ENCODE measurements around the gene FGD4. TPM values are rescaled to one million over a fixed set of nuclear protein-coding genes. Genes with fewer than 3 reads are reported as not detected.

The FGD4 gene
- total RNA-seq, 1 donor from 2014 or later: 1.8 TPM

DNA sequence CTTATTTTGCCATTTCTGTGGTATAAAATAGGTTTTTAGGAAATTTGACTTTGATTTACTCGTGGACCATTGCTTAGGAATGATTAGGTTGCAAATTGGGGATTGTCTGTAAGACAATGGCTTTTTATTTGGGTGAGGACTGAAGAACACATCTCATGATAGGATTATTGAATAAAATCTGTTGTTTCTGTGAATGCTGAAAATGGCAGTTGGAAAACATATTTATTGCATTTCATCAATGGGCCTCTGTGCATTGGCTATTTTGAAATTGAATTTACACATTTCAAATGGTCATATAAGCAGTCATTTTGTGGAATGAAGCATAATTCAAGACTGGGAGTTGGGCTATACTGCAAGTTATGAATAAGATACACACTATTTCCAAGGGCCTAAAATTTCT, 46.0 kb downstream of the FGD4 start:
- ChIA-PET POLR2A (no interaction called here), CTCF (no interaction called here)
- Mint-ChIP-seq H3K36me3 (ENCODE audit: low read depth) (no peaks in the 10 kb centered on the region), H3K4me3 (no peak overlapping the region), H3K27ac (no peak overlapping the region), H3K9me3 (no peaks in the 10 kb centered on the region), H3K27me3 (no peaks in the 10 kb centered on the region), H3K4me1 (no peaks in the 10 kb centered on the region)
- intact Hi-C loops (cut with micrococcal nuclease): no loop called here
- no peak for ATAC-seq (ENCODE audit: low read depth)
- TF ChIP-seq, protein P1, sequence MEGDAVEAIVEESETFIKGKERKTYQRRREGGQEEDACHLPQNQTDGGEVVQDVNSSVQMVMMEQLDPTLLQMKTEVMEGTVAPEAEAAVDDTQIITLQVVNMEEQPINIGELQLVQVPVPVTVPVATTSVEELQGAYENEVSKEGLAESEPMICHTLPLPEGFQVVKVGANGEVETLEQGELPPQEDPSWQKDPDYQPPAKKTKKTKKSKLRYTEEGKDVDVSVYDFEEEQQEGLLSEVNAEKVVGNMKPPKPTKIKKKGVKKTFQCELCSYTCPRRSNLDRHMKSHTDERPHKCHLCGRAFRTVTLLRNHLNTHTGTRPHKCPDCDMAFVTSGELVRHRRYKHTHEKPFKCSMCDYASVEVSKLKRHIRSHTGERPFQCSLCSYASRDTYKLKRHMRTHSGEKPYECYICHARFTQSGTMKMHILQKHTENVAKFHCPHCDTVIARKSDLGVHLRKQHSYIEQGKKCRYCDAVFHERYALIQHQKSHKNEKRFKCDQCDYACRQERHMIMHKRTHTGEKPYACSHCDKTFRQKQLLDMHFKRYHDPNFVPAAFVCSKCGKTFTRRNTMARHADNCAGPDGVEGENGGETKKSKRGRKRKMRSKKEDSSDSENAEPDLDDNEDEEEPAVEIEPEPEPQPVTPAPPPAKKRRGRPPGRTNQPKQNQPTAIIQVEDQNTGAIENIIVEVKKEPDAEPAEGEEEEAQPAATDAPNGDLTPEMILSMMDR (IDR thresholded peaks at IDR 0.05): no peak
- DNase-seq: no peak

DNA sequence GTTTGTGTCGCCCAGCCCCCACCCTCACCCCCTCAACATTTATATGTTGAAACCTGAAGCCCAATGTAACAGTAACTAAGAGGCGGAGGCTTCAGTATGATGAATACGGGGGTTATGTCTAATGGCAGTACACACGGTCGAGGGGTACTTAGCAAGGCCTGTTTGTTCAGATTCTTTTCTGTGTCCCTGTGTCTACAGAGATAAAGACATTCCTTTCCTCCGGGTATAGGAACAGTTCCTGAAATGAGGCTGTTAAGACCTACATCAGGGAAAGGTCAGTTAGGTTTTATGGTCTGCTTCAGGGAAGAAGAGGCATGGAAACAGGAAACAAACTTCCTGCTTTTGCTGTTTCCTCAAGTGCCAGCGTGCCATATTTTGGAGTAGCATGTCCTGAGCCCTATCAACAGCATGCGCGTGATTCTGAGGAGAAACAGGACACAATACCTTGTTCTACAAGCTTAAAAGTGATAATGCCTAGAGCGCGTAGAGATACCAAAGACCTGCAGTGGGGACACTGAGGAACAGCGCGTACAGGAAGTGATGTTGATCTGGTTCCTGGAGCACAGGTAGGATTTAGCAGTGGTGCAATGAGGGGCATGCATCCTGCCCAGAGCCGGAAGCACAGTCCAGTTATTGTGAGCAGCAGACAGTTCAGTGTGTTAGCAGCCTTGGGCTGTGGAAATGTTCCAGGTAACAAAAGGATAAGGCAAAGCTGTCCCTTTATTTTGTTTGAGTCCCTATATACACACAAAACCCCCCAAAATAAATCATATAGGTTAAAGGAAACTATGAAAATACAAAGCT, 47.2 kb downstream of the FGD4 start:
- H3K4me3 Mint-ChIP-seq: no peak overlapping the region
- H3K9me3 Mint-ChIP-seq: no peaks in the 10 kb centered on the region
- H3K4me1 Mint-ChIP-seq: no peaks in the 10 kb centered on the region
- intact Hi-C loops (cut with micrococcal nuclease): no loop called here
- TF ChIP-seq, protein P1 (IDR thresholded peaks at IDR 0.05): no peak
- no peak overlapping the region for H3K27ac Mint-ChIP-seq
- no peaks in the 10 kb centered on the region for H3K36me3 Mint-ChIP-seq (ENCODE audit: low read depth)
- DNase-seq (no peak), ATAC-seq (ENCODE audit: low read depth) (no peak)
- CTCF ChIA-PET: no interaction called here
- no peaks in the 10 kb centered on the region for H3K27me3 Mint-ChIP-seq
- POLR2A ChIA-PET: interaction anchor here (0.5 kb wide), 1 partner anchor 190 kb away, joined by 4 read pairs; no protein-coding TSS in a partner anchor

DNA sequence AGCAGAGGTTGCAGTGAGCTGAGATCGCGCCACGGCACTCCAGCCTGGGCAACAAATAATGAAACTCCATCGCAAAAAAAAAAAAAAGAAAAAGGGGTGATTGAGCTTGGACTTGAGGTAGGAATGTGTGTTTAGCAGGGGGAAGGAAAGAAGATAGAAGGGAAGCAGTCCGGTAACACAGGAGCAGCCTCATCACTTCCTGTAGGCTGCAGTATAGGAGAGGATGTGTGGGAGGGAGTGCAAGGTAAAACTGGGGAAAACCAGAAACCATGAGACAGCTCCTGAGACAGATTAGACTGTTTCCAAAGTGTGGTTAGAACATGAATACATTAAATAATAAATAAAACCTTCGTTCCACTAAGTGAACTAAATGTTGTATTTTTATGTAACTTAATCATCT, 49.2 kb downstream of the FGD4 start:
- no peak overlapping the region for H3K27ac Mint-ChIP-seq
- H3K4me3 Mint-ChIP-seq: no peak overlapping the region
- DNase-seq (no peak), ATAC-seq (ENCODE audit: low read depth) (no peak)
- TF ChIP-seq, protein P1 (IDR thresholded peaks at IDR 0.05): no peak
- no peaks in the 10 kb centered on the region for H3K9me3 Mint-ChIP-seq
- intact Hi-C loops (cut with micrococcal nuclease): no loop called here
- H3K4me1 Mint-ChIP-seq: no peaks in the 10 kb centered on the region
- H3K27me3 Mint-ChIP-seq: no peaks in the 10 kb centered on the region
- ChIA-PET POLR2A (no interaction called here), CTCF (no interaction called here)
- no peaks in the 10 kb centered on the region for H3K36me3 Mint-ChIP-seq (ENCODE audit: low read depth)

DNA sequence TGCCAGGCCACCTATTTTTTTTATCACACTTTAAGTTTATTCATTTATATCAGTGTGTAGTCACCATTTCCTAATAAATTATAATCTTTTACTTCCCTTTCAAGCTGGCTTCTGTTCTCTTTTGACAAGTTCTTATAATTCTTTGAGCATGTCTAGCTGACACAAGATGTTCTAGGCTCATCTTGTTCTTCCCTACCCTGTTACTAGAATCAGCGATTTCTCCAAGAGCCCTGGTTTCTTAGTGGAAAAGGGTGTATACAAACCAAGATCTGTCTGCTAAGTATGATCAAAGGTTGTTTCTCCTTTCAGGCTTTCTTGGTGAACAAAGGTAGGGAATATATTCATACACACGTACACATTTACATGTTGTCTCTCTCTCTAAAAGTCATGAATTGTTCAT, 51.0 kb downstream of the FGD4 start:
- CTCF ChIA-PET: interaction anchor here (0.6 kb wide), 1 partner anchor 255 kb away, joined by 3 read pairs; no protein-coding TSS in a partner anchor
- DNase-seq: no peak
- Mint-ChIP-seq H3K27me3 (no peaks in the 10 kb centered on the region), H3K4me3 (no peak overlapping the region), H3K36me3 (ENCODE audit: low read depth) (no peaks in the 10 kb centered on the region), H3K27ac (no peak overlapping the region), H3K9me3 (no peaks in the 10 kb centered on the region), H3K4me1 (peaks cover under 1% of the 10 kb centered on the region)
- POLR2A ChIA-PET: no interaction called here
- ATAC-seq (ENCODE audit: low read depth): no peak
- TF ChIP-seq, protein P1 (IDR thresholded peaks at IDR 0.05): no peak
- intact Hi-C loops (cut with micrococcal nuclease): no loop called here

DNA sequence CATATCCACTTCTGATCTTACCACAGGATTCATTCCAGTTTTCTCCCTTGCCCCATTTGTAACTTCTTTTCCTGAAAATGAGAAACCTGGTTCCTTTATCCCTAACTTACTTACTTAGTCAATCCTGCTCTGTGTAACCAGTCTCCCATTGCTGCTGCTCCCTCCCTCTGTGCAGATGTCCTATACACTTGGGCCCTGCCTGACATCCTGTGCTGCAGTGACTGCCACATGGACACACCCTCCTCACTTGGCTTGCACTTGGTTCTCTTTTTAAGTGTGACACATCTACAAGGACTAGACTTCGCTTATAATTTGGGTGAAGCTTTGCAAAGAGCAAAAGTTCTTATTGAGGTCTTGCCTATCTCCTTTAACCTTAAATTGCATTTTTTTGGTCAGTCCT, 51.4 kb downstream of the FGD4 start:
- TF ChIP-seq, protein P1 (IDR thresholded peaks at IDR 0.05): no peak
- POLR2A ChIA-PET: no interaction called here
- CTCF ChIA-PET: interaction anchor here (0.6 kb wide), 1 partner anchor 254 kb away, joined by 3 read pairs; no protein-coding TSS in a partner anchor

More for the DNA sequence above, 51.4 kb downstream of the FGD4 start:
- Mint-ChIP-seq H3K27ac (no peak overlapping the region), H3K4me3 (no peak overlapping the region), H3K36me3 (ENCODE audit: low read depth) (no peaks in the 10 kb centered on the region), H3K27me3 (no peaks in the 10 kb centered on the region), H3K4me1 (peaks cover 4% of the 10 kb centered on the region), H3K9me3 (no peaks in the 10 kb centered on the region)
- intact Hi-C loops (cut with micrococcal nuclease): no loop called here
- ATAC-seq (ENCODE audit: low read depth) (no peak), DNase-seq (no peak)

Data from activated B cell treated with CpG ODN at 0.5 μM for 24 hours (primary cell).